H1 (cell line): ENCODE measurements around the gene PPARA. TPM values are rescaled to one million over a fixed set of nuclear protein-coding genes. Genes with fewer than 3 reads are reported as not detected.

Experiments used
- CTCF ChIA-PET: fragments of 300-600 bp; sonication (Branson Sonifier 250); formaldehyde crosslinking; loops from one replicate; lab custom pipeline; 2021; ENCODE audit not compliant: partially characterized antibody; lab: Charles Lee
- POLR2A ChIA-PET: fragments of 300-600 bp; sonication (Branson Sonifier 250); formaldehyde crosslinking; loops from one replicate; lab custom pipeline; 2021; ENCODE audit warnings: inconsistent platforms; ENCODE audit not compliant: partially characterized antibody; lab: Charles Lee
- DNase-seq, 2 experiments: peaks; one replicate each; pipeline versions ENCODE4 v3.0.0 to v3.0.0-alpha.2; 2010 to 2022; ENCODE audit warnings: low spot score in 2 of 2, low read depth in 1 of 2, mixed read lengths in 1 of 2
- FAIRE-seq: peaks from 2 replicates; lab custom pipeline; 2011; peaks lifted over from hg19 to GRCh38; lab: Jason Lieb, UNC
- H2AFZ ChIP-seq: 2 replicates; pipeline ENCODE4 v1.8.1; 2012; ENCODE audit warnings: low read length, inconsistent platforms
- H2AK5ac ChIP-seq: 2 replicates; pipeline ENCODE4 v1.6.1; 2013; ENCODE audit warnings: low read depth, low read length
- H2BK120ac ChIP-seq: replicated peaks from 2 replicates; pipeline ENCODE3; 2013; ENCODE audit warnings: low read depth, low read length, inconsistent platforms
- H2BK12ac ChIP-seq: 2 replicates; pipeline ENCODE4 v1.6.1; 2013; ENCODE audit warnings: low read depth, low read length
- H2BK15ac ChIP-seq: 2 replicates; pipeline ENCODE4 v1.6.1; 2013; ENCODE audit warnings: low read length
- H2BK20ac ChIP-seq: 2 replicates; pipeline ENCODE4 v1.6.1; 2013; ENCODE audit warnings: low read length
- H2BK5ac ChIP-seq: 2 replicates; pipeline ENCODE4 v1.6.1; 2013; ENCODE audit warnings: low read depth, low read length
- H3K14ac ChIP-seq: 2 replicates; pipeline ENCODE4 v1.6.1; 2013; ENCODE audit warnings: inconsistent platforms; ENCODE audit not compliant: insufficient read length
- H3K18ac ChIP-seq: 2 replicates; pipeline ENCODE4 v1.6.1; 2013; ENCODE audit warnings: low read length; ENCODE audit errors: extremely low read depth
- H3K23ac ChIP-seq: 2 replicates; pipeline ENCODE4 v1.6.1; 2013; ENCODE audit warnings: inconsistent platforms; ENCODE audit not compliant: insufficient read length
- H3K23me2 ChIP-seq: 2 replicates; pipeline ENCODE4 v1.6.1; 2013; ENCODE audit warnings: low read depth, low read length
- H3K27ac ChIP-seq: 2 replicates; pipeline ENCODE4 v1.6.1; 2011; ENCODE audit warnings: low read depth, low read length, inconsistent platforms
- H3K27me3 ChIP-seq, 4 experiments: replicated peaks in 1 of 4; 1 replicate in 1 of 4; 2 replicates in 3 of 4; pipeline versions ENCODE4 v1.6.1 to v1.8.1; 2011 to 2013; ENCODE audit warnings: low read length in 3 of 4, mild to moderate bottlenecking in 3 of 4, inconsistent platforms in 2 of 4, mixed read lengths in 2 of 4, moderate library complexity in 1 of 4; ENCODE audit not compliant: control insufficient read depth in 3 of 4, insufficient read depth in 3 of 4; ENCODE audit errors: extremely low read depth in 1 of 4
- H3K36me3 ChIP-seq, 4 experiments: 2 replicates each; pipeline versions ENCODE4 v1.6.1 to v1.8.1; 2011 to 2013; ENCODE audit warnings: mild to moderate bottlenecking in 4 of 4, low read length in 3 of 4, moderate library complexity in 2 of 4, control low read depth in 1 of 4, inconsistent platforms in 1 of 4; ENCODE audit not compliant: insufficient read depth in 4 of 4, control insufficient read depth in 2 of 4
- H3K4ac ChIP-seq: replicated peaks from 2 replicates; pipeline ENCODE3; 2013; ENCODE audit warnings: low read length, low read depth, mixed read lengths, inconsistent platforms; ENCODE audit not compliant: insufficient read length
- H3K4me1 ChIP-seq, 4 experiments: replicated peaks in 1 of 4; 1 replicate in 1 of 4; 2 replicates in 3 of 4; pipeline versions ENCODE4 v1.6.1 to v1.8.1; 2011 to 2013; ENCODE audit warnings: low read length in 3 of 4, inconsistent platforms in 2 of 4, mixed read lengths in 1 of 4; ENCODE audit not compliant: insufficient read depth in 4 of 4, control insufficient read depth in 3 of 4
- H3K4me2 ChIP-seq, 2 experiments: 2 replicates each; pipeline versions ENCODE4 v1.6.1 to v1.8.1; 2011 to 2013; ENCODE audit warnings: low read depth in 2 of 2, low read length in 2 of 2, control low read depth in 1 of 2, inconsistent platforms in 1 of 2, mild to moderate bottlenecking in 1 of 2; ENCODE audit not compliant: insufficient read depth in 1 of 2
- H3K4me3 ChIP-seq, 4 experiments: fragments of 200-600, 300-600 bp in 1 of 4; sonication (generic), shearing (Covaris generic), sonication (Bioruptor Twin) in 1 of 4; 2 replicates each; pipeline versions ENCODE4 v1.5.1 to v1.8.1; 2011 to 2016; ENCODE audit warnings: low read length in 4 of 4, low read depth in 3 of 4, control low read depth in 2 of 4, inconsistent platforms in 2 of 4, mild to moderate bottlenecking in 2 of 4, mixed read lengths in 1 of 4, moderate library complexity in 1 of 4; ENCODE audit not compliant: insufficient read depth in 2 of 4; ENCODE audit errors: extremely low read depth in 1 of 4
- H3K56ac ChIP-seq: replicated peaks from 2 replicates; pipeline ENCODE3; 2013; ENCODE audit warnings: low read depth, mild to moderate bottlenecking, mixed read lengths, low read length, inconsistent platforms; ENCODE audit not compliant: insufficient read length
- H3K79me1 ChIP-seq: 2 replicates; pipeline ENCODE4 v1.6.1; 2013; ENCODE audit warnings: low read depth, low read length, control low read depth
- H3K79me2 ChIP-seq, 2 experiments: 2 replicates each; pipeline versions ENCODE4 v1.6.1 to v1.8.1; 2012 to 2013; ENCODE audit warnings: low read length in 2 of 2, mild to moderate bottlenecking in 2 of 2, inconsistent platforms in 1 of 2; ENCODE audit not compliant: insufficient read depth in 2 of 2, control insufficient read depth in 1 of 2
- H3K9ac ChIP-seq, 4 experiments: replicated peaks in 1 of 4; 1 replicate in 1 of 4; 2 replicates in 3 of 4; pipeline versions ENCODE4 v1.6.1 to v1.8.1; 2011 to 2013; ENCODE audit warnings: low read depth in 3 of 4, low read length in 3 of 4, control low read depth in 2 of 4, mild to moderate bottlenecking in 2 of 4, moderate library complexity in 2 of 4, inconsistent platforms in 1 of 4; ENCODE audit errors: extremely low read depth in 1 of 4
- H3K9me3 ChIP-seq, 2 experiments: 2 replicates each; pipeline versions ENCODE4 v1.6.1 to v1.8.1; 2012 to 2013; ENCODE audit warnings: mild to moderate bottlenecking in 2 of 2, moderate library complexity in 2 of 2, control low read depth in 1 of 2, inconsistent platforms in 1 of 2, low read depth in 1 of 2, low read length in 1 of 2, mixed read lengths in 1 of 2; ENCODE audit not compliant: insufficient read depth in 2 of 2
- H4K20me1 ChIP-seq, 2 experiments: replicated peaks in 1 of 2; 2 replicates each; pipeline versions ENCODE3 to v1.8.1; 2011 to 2013; ENCODE audit warnings: inconsistent platforms in 2 of 2, low read length in 2 of 2, mild to moderate bottlenecking in 1 of 2; ENCODE audit not compliant: insufficient read depth in 2 of 2, control insufficient read depth in 1 of 2
- H4K5ac ChIP-seq: 2 replicates; pipeline ENCODE4 v1.6.1; 2013; ENCODE audit warnings: low read length, low read depth, mixed read lengths, inconsistent platforms; ENCODE audit not compliant: insufficient read length
- H4K8ac ChIP-seq: 2 replicates; pipeline ENCODE4 v1.8.0; 2013; ENCODE audit warnings: mild to moderate bottlenecking, moderate library complexity, low read length, inconsistent platforms; ENCODE audit not compliant: insufficient read depth; ENCODE audit errors: extremely low read depth
- H4K91ac ChIP-seq: replicated peaks from 2 replicates; pipeline ENCODE3; 2013; ENCODE audit warnings: low read length, mixed read lengths, inconsistent platforms; ENCODE audit not compliant: insufficient read length
- ATF2 ChIP-seq: IDR thresholded peaks from 2 replicates; pipeline ENCODE4 v1.6.1; 2012; ENCODE audit warnings: low read length, inconsistent platforms
- BRCA1 ChIP-seq: IDR thresholded peaks from 2 replicates; pipeline ENCODE4 v1.6.1; 2012; ENCODE audit warnings: low read depth, low read length, improper control_type of control experiment
- CHD1 ChIP-seq: IDR thresholded peaks from 2 replicates; pipeline ENCODE4 v1.6.1; 2012; ENCODE audit warnings: low read depth, low read length, improper control_type of control experiment
- EZH2 ChIP-seq: fragments of 200-600 bp; sonication (generic); IDR thresholded peaks from 2 replicates; pipeline ENCODE4 v1.7.1; 2012; ENCODE audit warnings: low read depth, mild to moderate bottlenecking, moderate library complexity, low read length, inconsistent platforms; ENCODE audit not compliant: severe bottlenecking
- GTF2F1 ChIP-seq: IDR thresholded peaks from 2 replicates; pipeline ENCODE4 v1.6.1; 2012; ENCODE audit warnings: low read depth, low read length, improper control_type of control experiment, borderline replicate concordance
- JUN ChIP-seq: IDR thresholded peaks from 2 replicates; pipeline ENCODE4 v1.6.1; 2011; ENCODE audit warnings: low read depth, mild to moderate bottlenecking, improper control_type of control experiment, low read length
- KDM1A ChIP-seq: fragments of 200-600, 300-600 bp; sonication (generic); IDR thresholded peaks from 2 replicates; pipeline ENCODE4 v1.7.1; 2016; ENCODE audit warnings: mild to moderate bottlenecking, low read length, borderline replicate concordance
- POLR2A ChIP-seq, 2 experiments: IDR thresholded peaks; 1 replicate in 1 of 2; 2 replicates in 1 of 2; pipeline ENCODE4 v1.6.1; 2011; ENCODE audit warnings: low read depth in 2 of 2, low read length in 2 of 2, mild to moderate bottlenecking in 2 of 2; ENCODE audit errors: control extremely low read depth in 1 of 2
- SIX5 ChIP-seq: IDR thresholded peaks from 2 replicates; pipeline ENCODE4 v1.6.1; 2011; ENCODE audit warnings: mild to moderate bottlenecking, low read depth, low read length
- SP1 ChIP-seq: IDR thresholded peaks from 2 replicates; pipeline ENCODE4 v1.6.1; 2011; ENCODE audit warnings: low read depth, low read length
- TBP ChIP-seq: IDR thresholded peaks from 2 replicates; pipeline ENCODE4 v1.6.1; 2011; ENCODE audit warnings: low read depth, low read length, improper control_type of control experiment
- TCF12 ChIP-seq: IDR thresholded peaks from 2 replicates; pipeline ENCODE4 v1.6.1; 2011; ENCODE audit warnings: low read depth, mild to moderate bottlenecking, low read length
- WGBS, 2 experiments: shearing (Covaris generic) in 1 of 2; methylation state at CpG; one replicate each; pipeline versions ENCODE4 v1.1.6 to v1.1.7; 2013 to 2015; ENCODE audit warnings: low lambda C conversion rate in 2 of 2, mixed read lengths in 2 of 2, inconsistent platforms in 1 of 2, low coverage in 1 of 2, missing lambda C conversion rate in 1 of 2; ENCODE audit not compliant: insufficient replicate concordance in 2 of 2, insufficient coverage in 1 of 2, insufficient read length in 1 of 2; ENCODE audit errors: extremely low coverage in 1 of 2, missing lambda C conversion rate in 1 of 2; 5-methylcytosine and 5-hydroxymethylcytosine counted together
- polyA plus RNA-seq, 7 experiments: library from polyadenylated mRNA; depleted of rRNA in 3 of 7; stranded (reverse) in 5 of 7; unstranded in 2 of 7; fragments of >200 nt in 5 of 7; fragments of 200-250 nt in 2 of 7; gene quantifications; 1 replicate in 5 of 7; 2 replicates in 1 of 7; 4 replicates in 1 of 7; pipeline versions ENCODE4 v1.2.1 to v1.2.3, GENCODE V29; 2011 to 2013; ENCODE audit warnings: missing spikeins in 2 of 7, mixed read lengths in 2 of 7
- total RNA-seq: library from RNA; stranded (reverse); fragmentation: NEBNext Ultra II Directional; extraction: Animal tissue kit (Norgen Biotek cat#: 25700); gene quantifications from 2 replicates; pipeline ENCODE4 v1.2.1, GENCODE V29; 2021

The PPARA gene
- total and polyA plus RNA-seq, 2 of the 8 experiments (the other 6 are each of a cell fraction or from before 2014, with no cell fraction given), result 3.1 to 8.2 TPM

- Histone ChIP-seq H4K20me1 (peaks cover 0 to 4% of the 10 kb centered on the region in 2 experiments), H2BK120ac (no peak overlapping the region), H3K79me2 (no peaks in the 10 kb centered on the region), H2BK15ac (no peak overlapping the region), H3K4me2 (no peak overlapping the region), H3K4me1 (peaks cover 0 to 7% (median 2%) of the 10 kb centered on the region in 4 experiments; a peak in 2 of 7 replicates), H3K14ac (no peak overlapping the region), H2BK20ac (no peak overlapping the region), H2AFZ (no peak overlapping the region), H2AK5ac (no peak overlapping the region), H3K36me3 (no peaks in the 10 kb centered on the region), H2BK12ac (no peak overlapping the region), H3K27ac (no peak overlapping the region), H3K18ac (no peak overlapping the region), H4K91ac (no peak overlapping the region), H3K9ac (no peak overlapping the region), H3K4me3 (no peak overlapping the region), H3K23ac (no peak overlapping the region), H2BK5ac (no peak overlapping the region), H3K23me2 (peaks cover 15% of the 10 kb centered on the region; the same call in 1 of the 2 replicates), H3K56ac (no peak overlapping the region), H3K9me3 (no peaks in the 10 kb centered on the region), H3K27me3 (peaks cover 1 to 24% (median 23%) of the 10 kb centered on the region in 4 experiments), H3K4ac (no peak overlapping the region), H3K79me1 (no peaks in the 10 kb centered on the region), H4K5ac (no peak overlapping the region), H4K8ac (no peak overlapping the region)
- ChIA-PET POLR2A (no interaction called here), CTCF (no interaction called here)
- TF ChIP-seq SIX5 (no peak), BRCA1 (no peak), TCF12 (no peak), TBP (no peak), SP1 (no peak), EZH2 (no peak), JUN (no peak), POLR2A (IDR thresholded peaks at IDR 0.05; ENCODE audit: control extremely low read depth in 1 of 2, low read depth in 2 of 2, low read length in 2 of 2) (no peak), CHD1 (no peak), KDM1A (no peak), GTF2F1 (no peak), ATF2 (no peak)
- WGBS, 2 experiments, result 97% methylated on average over 3 of the region's 3 CpGs; no CpG with 5 or more reads in 1 of the 2 experiments
- no peak for FAIRE-seq
- no peak for DNase-seq
Observed at GRCh38 chr22:46153930-46154329, 3.6 kb downstream of the PPARA start.
